Rectal smooth muscle tissue (tissue), 1 donor: ENCODE results near the gene SH3TC2.

Experiments
- H3K27ac ChIP-seq: one replicate; pipeline ENCODE4 v1.7.0; 2013; ENCODE audit warnings: low read depth, low read length, inconsistent platforms
- H3K27me3 ChIP-seq: one replicate; pipeline ENCODE4 v1.7.0; 2013; ENCODE audit warnings: low read length; ENCODE audit not compliant: control insufficient read depth, insufficient read depth
- H3K36me3 ChIP-seq: one replicate; pipeline ENCODE4 v1.7.0; 2013; ENCODE audit warnings: low read length; ENCODE audit not compliant: control insufficient read depth, insufficient read depth
- H3K4me1 ChIP-seq: one replicate; pipeline ENCODE4 v1.7.0; 2013; ENCODE audit warnings: low read length; ENCODE audit not compliant: control insufficient read depth, insufficient read depth
- H3K4me3 ChIP-seq: one replicate; pipeline ENCODE4 v1.7.0; 2013; ENCODE audit warnings: low read length
- H3K9ac ChIP-seq: one replicate; pipeline ENCODE4 v1.7.0; 2013; ENCODE audit warnings: low read length

SH3TC2 gene

GRCh38 chr5:148989567-148989966 is 73.3 kb downstream of the SH3TC2 start:
- Histone ChIP-seq H3K27ac (no peak overlapping the region), H3K36me3 (no peaks in the 10 kb centered on the region), H3K27me3 (no peaks in the 10 kb centered on the region), H3K9ac (no peak overlapping the region), H3K4me1 (no peaks in the 10 kb centered on the region), H3K4me3 (no peak overlapping the region)

GRCh38 chr5:148988328-148988727 is 74.5 kb downstream of the SH3TC2 start:
- no peaks in the 10 kb centered on the region for H3K36me3 ChIP-seq
- no peaks in the 10 kb centered on the region for H3K27me3 ChIP-seq
- no peak overlapping the region for H3K4me3 ChIP-seq
- H3K9ac ChIP-seq: no peak overlapping the region
- no peak overlapping the region for H3K27ac ChIP-seq
- no peaks in the 10 kb centered on the region for H3K4me1 ChIP-seq

- Histone ChIP-seq H3K4me3 (no peak overlapping the region), H3K27ac (no peak overlapping the region), H3K9ac (no peak overlapping the region), H3K4me1 (peaks cover 3% of the 10 kb centered on the region), H3K27me3 (no peaks in the 10 kb centered on the region), H3K36me3 (no peaks in the 10 kb centered on the region)
Observed at GRCh38 chr5:148986636-148987035, 76.2 kb downstream of the SH3TC2 start.

GRCh38 chr5:148984345-148984744 is 78.5 kb downstream of the SH3TC2 start:
- H3K27me3 ChIP-seq: no peaks in the 10 kb centered on the region
- H3K4me1 ChIP-seq: peaks cover 4% of the 10 kb centered on the region
- no peak overlapping the region for H3K27ac ChIP-seq
- H3K4me3 ChIP-seq: no peak overlapping the region
- no peaks in the 10 kb centered on the region for H3K36me3 ChIP-seq
- no peak overlapping the region for H3K9ac ChIP-seq

- no peaks in the 10 kb centered on the region for H3K36me3 ChIP-seq
- H3K4me1 ChIP-seq: peaks cover 4% of the 10 kb centered on the region
- no peak overlapping the region for H3K27ac ChIP-seq
- no peak overlapping the region for H3K9ac ChIP-seq
- no peaks in the 10 kb centered on the region for H3K27me3 ChIP-seq
- H3K4me3 ChIP-seq: no peak overlapping the region
Observed at GRCh38 chr5:148981353-148981752, 81.5 kb downstream of the SH3TC2 start.

GRCh38 chr5:148980731-148981130 is 82.1 kb downstream of the SH3TC2 start:
- Histone ChIP-seq H3K27ac (no peak overlapping the region), H3K27me3 (no peaks in the 10 kb centered on the region), H3K9ac (no peak overlapping the region)

GRCh38 chr5:148979083-148979723 is 83.7 kb downstream of the SH3TC2 start:
- H3K4me1 ChIP-seq: peaks cover 4% of the 10 kb centered on the region
- no peaks in the 10 kb centered on the region for H3K27me3 ChIP-seq
- H3K27ac ChIP-seq: no peak overlapping the region
- H3K4me3 ChIP-seq: no peak overlapping the region
- no peak overlapping the region for H3K9ac ChIP-seq
- no peaks in the 10 kb centered on the region for H3K36me3 ChIP-seq

More at GRCh38 chr5:148980731-148981130, 82.1 kb downstream of the SH3TC2 start:
- Histone ChIP-seq H3K36me3 (no peaks in the 10 kb centered on the region), H3K4me3 (no peak overlapping the region), H3K4me1 (peaks cover 4% of the 10 kb centered on the region)

GRCh38 chr5:148978370-148979082 is 84.3 kb downstream of the SH3TC2 start:
- Histone ChIP-seq H3K9ac (no peak overlapping the region), H3K4me1 (peaks cover 4% of the 10 kb centered on the region), H3K36me3 (no peaks in the 10 kb centered on the region), H3K27ac (no peak overlapping the region), H3K4me3 (no peak overlapping the region), H3K27me3 (no peaks in the 10 kb centered on the region)

- H3K4me1 ChIP-seq: peaks cover 2% of the 10 kb centered on the region
- H3K4me3 ChIP-seq: no peak overlapping the region
- no peaks in the 10 kb centered on the region for H3K36me3 ChIP-seq
- H3K9ac ChIP-seq: no peak overlapping the region
- H3K27me3 ChIP-seq: no peaks in the 10 kb centered on the region
- H3K27ac ChIP-seq: no peak overlapping the region
Observed at GRCh38 chr5:148976569-148977381, 86.1 kb downstream of the SH3TC2 start.

GRCh38 chr5:148974642-148975327 is 88.1 kb downstream of the SH3TC2 start:
- Histone ChIP-seq H3K27me3 (no peaks in the 10 kb centered on the region), H3K36me3 (no peaks in the 10 kb centered on the region), H3K9ac (no peak overlapping the region), H3K4me1 (no peaks in the 10 kb centered on the region), H3K4me3 (no peak overlapping the region), H3K27ac (no peak overlapping the region)

GRCh38 chr5:148973455-148973854 is 89.4 kb downstream of the SH3TC2 start:
- Histone ChIP-seq H3K27ac (no peak overlapping the region), H3K4me1 (no peaks in the 10 kb centered on the region), H3K9ac (no peak overlapping the region), H3K27me3 (no peaks in the 10 kb centered on the region), H3K36me3 (no peaks in the 10 kb centered on the region), H3K4me3 (no peak overlapping the region)

- Histone ChIP-seq H3K4me1 (no peaks in the 10 kb centered on the region), H3K4me3 (no peak overlapping the region), H3K36me3 (no peaks in the 10 kb centered on the region), H3K27me3 (no peaks in the 10 kb centered on the region), H3K9ac (no peak overlapping the region), H3K27ac (no peak overlapping the region)
Observed at GRCh38 chr5:148972974-148973374, 89.9 kb downstream of the SH3TC2 start.
